ENCODE data around the gene GABARAP.

The GABARAP gene

GRCh38 chr17:7214300-7215135 lies 27.7 kb downstream of the GABARAP start:
- H3K4me3 ChIP-seq (ENCODE audit: low read depth, low read length): peak overlapping the region; percentile 36
- H3K36me3 ChIP-seq (ENCODE audit: control insufficient read depth in 2 of 2, insufficient read depth in 1 of 2, low read length in 2 of 2): no peaks in the 10 kb centered on the region
- H3K4me1 ChIP-seq (ENCODE audit: control insufficient read depth, insufficient read depth, low read length): peaks cover 11% of the 10 kb centered on the region
- H3K27ac ChIP-seq (ENCODE audit: extremely low read depth, low read depth, low read length): no peak overlapping the region
- ChIA-PET CTCF (interaction anchor here (0.5 to 2.3 kb wide), 11 partner anchors 8 to 597 kb away, joined by 3 to 12 read pairs (median 5); no protein-coding TSS in a partner anchor), POLR2A (interaction anchor here (0.6 to 2.7 kb wide), 11 partner anchors 9 to 698 kb away, joined by 3 to 10 read pairs (median 4); partner anchors contain the start of genes DVL2, NAA38, PHF23 and SLC16A13)
- no peaks in the 10 kb centered on the region for H3K9me3 ChIP-seq (ENCODE audit: control insufficient read depth, insufficient read depth, low read depth, low read length)
- TF ChIP-seq ZNF202 (tag by site-specific recombination; IDR thresholded peaks at IDR 0.05; ENCODE audit: borderline replicate concordance) (no peak), ZNF138 (tag by site-specific recombination; IDR thresholded peaks at IDR 0.05; ENCODE audit: borderline replicate concordance) (no peak), PBX3 (CRISPR knock-in tag; IDR thresholded peaks at IDR 0.05) (no peak), YY1 (tag by site-specific recombination; IDR thresholded peaks at IDR 0.05) (no peak), ZNF707 (tag by site-specific recombination; IDR thresholded peaks at IDR 0.05) (no peak), ZNF501 (tag by site-specific recombination; IDR thresholded peaks at IDR 0.05) (peak; percentile 43; the same call in 1 of the 2 replicates), ZNF394 (tag by site-specific recombination; IDR thresholded peaks at IDR 0.05; ENCODE audit: borderline replicate concordance) (0 out of 2 replicates have a peak, but pooled peaks have one; percentile 13), MYNN (tag by site-specific recombination; IDR thresholded peaks at IDR 0.05; ENCODE audit: borderline replicate concordance) (0 out of 2 replicates have a peak, but pooled peaks have one; percentile 14), ZBTB21 (tag by site-specific recombination; IDR thresholded peaks at IDR 0.05) (no peak), ZNF354C (tag by site-specific recombination; IDR thresholded peaks at IDR 0.05; ENCODE audit: borderline replicate concordance, low read depth) (no peak), ZNF433 (tag by site-specific recombination; IDR thresholded peaks at IDR 0.05; ENCODE audit: low read depth) (no peak), GLI4 (tag by site-specific recombination; IDR thresholded peaks at IDR 0.05) (no peak), RBAK (tag by site-specific recombination; IDR thresholded peaks at IDR 0.05) (no peak), ZSCAN23 (tag by site-specific recombination; IDR thresholded peaks at IDR 0.05) (no peak; the same call in 1 of the 2 replicates), KLF7 (tag by site-specific recombination; IDR thresholded peaks at IDR 0.05; ENCODE audit: borderline replicate concordance) (no peak; the same call in 1 of the 2 replicates), ZNF645 (tag by site-specific recombination; IDR thresholded peaks at IDR 0.05) (no peak), ZNF777 (tag by site-specific recombination; IDR thresholded peaks at IDR 0.05; ENCODE audit: borderline replicate concordance) (no peak), ZNF658 (tag by site-specific recombination; IDR thresholded peaks at IDR 0.05) (no peak), ZEB2 (tag by site-specific recombination; IDR thresholded peaks at IDR 0.05) (peak; percentile 69), ZBTB10 (tag by site-specific recombination; IDR thresholded peaks at IDR 0.05) (peak; percentile 67), TRIM28 (IDR thresholded peaks at IDR 0.05; ENCODE audit: borderline replicate concordance, low read length) (no peak; the same call in 1 of the 2 replicates), ZNF404 (tag by site-specific recombination; IDR thresholded peaks at IDR 0.05) (no peak), ZNF571 (tag by site-specific recombination; IDR thresholded peaks at IDR 0.05) (no peak), ZNF785 (tag by site-specific recombination; IDR thresholded peaks at IDR 0.05) (no peak; the same call in 1 of the 2 replicates)
- TF ChIP-seq, protein P1, sequence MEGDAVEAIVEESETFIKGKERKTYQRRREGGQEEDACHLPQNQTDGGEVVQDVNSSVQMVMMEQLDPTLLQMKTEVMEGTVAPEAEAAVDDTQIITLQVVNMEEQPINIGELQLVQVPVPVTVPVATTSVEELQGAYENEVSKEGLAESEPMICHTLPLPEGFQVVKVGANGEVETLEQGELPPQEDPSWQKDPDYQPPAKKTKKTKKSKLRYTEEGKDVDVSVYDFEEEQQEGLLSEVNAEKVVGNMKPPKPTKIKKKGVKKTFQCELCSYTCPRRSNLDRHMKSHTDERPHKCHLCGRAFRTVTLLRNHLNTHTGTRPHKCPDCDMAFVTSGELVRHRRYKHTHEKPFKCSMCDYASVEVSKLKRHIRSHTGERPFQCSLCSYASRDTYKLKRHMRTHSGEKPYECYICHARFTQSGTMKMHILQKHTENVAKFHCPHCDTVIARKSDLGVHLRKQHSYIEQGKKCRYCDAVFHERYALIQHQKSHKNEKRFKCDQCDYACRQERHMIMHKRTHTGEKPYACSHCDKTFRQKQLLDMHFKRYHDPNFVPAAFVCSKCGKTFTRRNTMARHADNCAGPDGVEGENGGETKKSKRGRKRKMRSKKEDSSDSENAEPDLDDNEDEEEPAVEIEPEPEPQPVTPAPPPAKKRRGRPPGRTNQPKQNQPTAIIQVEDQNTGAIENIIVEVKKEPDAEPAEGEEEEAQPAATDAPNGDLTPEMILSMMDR (tag by site-specific recombination; IDR thresholded peaks at IDR 0.05): peak; percentile 91
- TF ChIP-seq, protein P2, sequence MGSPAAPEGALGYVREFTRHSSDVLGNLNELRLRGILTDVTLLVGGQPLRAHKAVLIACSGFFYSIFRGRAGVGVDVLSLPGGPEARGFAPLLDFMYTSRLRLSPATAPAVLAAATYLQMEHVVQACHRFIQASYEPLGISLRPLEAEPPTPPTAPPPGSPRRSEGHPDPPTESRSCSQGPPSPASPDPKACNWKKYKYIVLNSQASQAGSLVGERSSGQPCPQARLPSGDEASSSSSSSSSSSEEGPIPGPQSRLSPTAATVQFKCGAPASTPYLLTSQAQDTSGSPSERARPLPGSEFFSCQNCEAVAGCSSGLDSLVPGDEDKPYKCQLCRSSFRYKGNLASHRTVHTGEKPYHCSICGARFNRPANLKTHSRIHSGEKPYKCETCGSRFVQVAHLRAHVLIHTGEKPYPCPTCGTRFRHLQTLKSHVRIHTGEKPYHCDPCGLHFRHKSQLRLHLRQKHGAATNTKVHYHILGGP (tag by site-specific recombination; IDR thresholded peaks at IDR 0.05): no peak
- TF ChIP-seq, protein P3, sequence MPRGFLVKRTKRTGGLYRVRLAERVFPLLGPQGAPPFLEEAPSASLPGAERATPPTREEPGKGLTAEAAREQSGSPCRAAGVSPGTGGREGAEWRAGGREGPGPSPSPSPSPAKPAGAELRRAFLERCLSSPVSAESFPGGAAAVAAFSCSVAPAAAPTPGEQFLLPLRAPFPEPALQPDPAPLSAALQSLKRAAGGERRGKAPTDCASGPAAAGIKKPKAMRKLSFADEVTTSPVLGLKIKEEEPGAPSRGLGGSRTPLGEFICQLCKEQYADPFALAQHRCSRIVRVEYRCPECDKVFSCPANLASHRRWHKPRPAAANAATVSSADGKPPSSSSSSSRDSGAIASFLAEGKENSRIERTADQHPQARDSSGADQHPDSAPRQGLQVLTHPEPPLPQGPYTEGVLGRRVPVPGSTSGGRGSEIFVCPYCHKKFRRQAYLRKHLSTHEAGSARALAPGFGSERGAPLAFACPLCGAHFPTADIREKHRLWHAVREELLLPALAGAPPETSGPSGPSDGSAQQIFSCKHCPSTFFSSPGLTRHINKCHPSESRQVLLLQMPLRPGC (tag by site-specific recombination; IDR thresholded peaks at IDR 0.05): peak; percentile 24; the same call in 1 of the 2 replicates
